BE2C (cell line): ENCODE results near the gene LGI4.

Source experiments
- DNase-seq: peaks from one replicate; pipeline ENCODE4 v3.0.0-alpha.2; 2020
- H3K27me3 ChIP-seq: fragments of 250-450 bp; sonication (Bioruptor Pico); 2 replicates; pipeline ENCODE4 v1.5.1; 2020; ENCODE audit warnings: mild to moderate bottlenecking
- H3K36me3 ChIP-seq: fragments of 250-450 bp; sonication (Bioruptor Pico); 2 replicates; pipeline ENCODE4 v1.5.1; 2020; ENCODE audit warnings: mild to moderate bottlenecking
- H3K4me1 ChIP-seq: fragments of 250-450 bp; sonication (Bioruptor Pico); 2 replicates; pipeline ENCODE4 v1.5.1; 2020
- H3K4me3 ChIP-seq: 2 replicates; pipeline ENCODE4 v1.5.1; 2011; ENCODE audit warnings: low read depth, low read length
- H3K9me3 ChIP-seq: fragments of 250-450 bp; sonication (Bioruptor Pico); 2 replicates; pipeline ENCODE4 v1.5.1; 2020
- CTCF ChIP-seq: IDR thresholded peaks from 2 replicates; pipeline ENCODE4 v1.5.1; 2012; ENCODE audit warnings: mild to moderate bottlenecking, low read depth, low read length

Gene LGI4

GRCh38 chr19:35079826-35080225 lies 55.0 kb downstream of the LGI4 start:
- Histone ChIP-seq H3K27me3 (no peaks in the 10 kb centered on the region), H3K36me3 (no peaks in the 10 kb centered on the region), H3K4me1 (no peaks in the 10 kb centered on the region), H3K9me3 (no peaks in the 10 kb centered on the region), H3K4me3 (no peak overlapping the region)
- no peak for TF ChIP-seq CTCF
- DNase-seq, result no peak

GRCh38 chr19:35077411-35078223 lies 57.2 kb downstream of the LGI4 start:
- no peaks in the 10 kb centered on the region for H3K27me3 ChIP-seq
- H3K4me3 ChIP-seq, result no peak overlapping the region
- H3K36me3 ChIP-seq, result no peaks in the 10 kb centered on the region
- no peak for DNase-seq
- H3K9me3 ChIP-seq, result no peaks in the 10 kb centered on the region
- H3K4me1 ChIP-seq, result no peaks in the 10 kb centered on the region
- TF ChIP-seq CTCF, result no peak

- H3K4me1 ChIP-seq, result no peaks in the 10 kb centered on the region
- no peak overlapping the region for H3K4me3 ChIP-seq
- DNase-seq, result no peak
- H3K27me3 ChIP-seq, result no peaks in the 10 kb centered on the region
- H3K36me3 ChIP-seq, result no peaks in the 10 kb centered on the region
- no peaks in the 10 kb centered on the region for H3K9me3 ChIP-seq
- no peak for TF ChIP-seq CTCF
These were observed 58.2 kb downstream of the LGI4 start for GRCh38 chr19:35076657-35077056.

- TF ChIP-seq CTCF, result no peak
- no peaks in the 10 kb centered on the region for H3K27me3 ChIP-seq
- H3K4me3 ChIP-seq, result no peak overlapping the region
- DNase-seq, result no peak
- no peaks in the 10 kb centered on the region for H3K36me3 ChIP-seq
- no peaks in the 10 kb centered on the region for H3K4me1 ChIP-seq
- no peaks in the 10 kb centered on the region for H3K9me3 ChIP-seq
These were observed 58.9 kb downstream of the LGI4 start for GRCh38 chr19:35076026-35076370.

DNA sequence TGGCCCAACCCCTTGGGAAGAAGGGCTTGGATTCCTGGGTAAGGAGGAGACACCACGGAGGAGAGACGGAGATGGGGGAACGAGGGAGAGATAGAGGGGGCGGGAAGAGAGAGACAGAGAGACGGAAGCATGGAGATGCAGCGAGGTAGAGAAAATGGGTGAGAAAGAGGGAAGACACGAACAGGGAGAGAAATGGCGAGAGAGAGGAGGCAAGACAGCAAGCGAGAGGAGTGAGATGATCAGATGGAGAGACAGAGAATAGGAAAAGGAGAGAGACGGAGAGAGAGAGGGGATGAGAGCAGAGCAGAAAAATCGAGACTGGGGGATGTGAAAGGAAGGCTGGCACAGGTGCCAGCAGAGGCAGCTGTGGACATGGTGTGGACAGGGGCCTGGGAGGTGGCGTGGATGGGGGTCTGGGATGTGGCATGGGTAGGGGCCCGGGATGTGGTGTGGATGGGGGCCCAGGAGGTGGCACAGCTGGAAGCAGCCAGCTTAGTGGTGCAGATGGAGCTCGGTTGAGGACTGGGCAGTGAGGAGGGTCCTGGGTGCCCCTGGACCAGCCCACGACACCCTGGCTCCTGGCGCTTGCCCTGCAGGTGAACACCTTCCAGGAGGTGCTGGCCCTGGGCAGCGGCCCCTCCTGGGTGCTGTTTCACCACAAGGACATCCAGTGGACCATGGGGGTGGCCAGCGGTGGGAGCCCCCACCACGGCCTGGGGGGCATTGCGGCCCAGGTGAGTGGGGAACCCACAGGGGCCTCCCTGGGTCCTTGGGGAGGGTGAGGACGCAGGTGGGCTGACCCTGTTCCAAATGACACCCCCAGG lies 59.4 kb downstream of the LGI4 start:
- Histone ChIP-seq H3K4me1 (no peaks in the 10 kb centered on the region), H3K9me3 (no peaks in the 10 kb centered on the region; the same call in 1 of the 2 replicates), H3K36me3 (no peaks in the 10 kb centered on the region), H3K27me3 (no peaks in the 10 kb centered on the region), H3K4me3 (no peak overlapping the region)
- no peak for DNase-seq
- TF ChIP-seq CTCF, result no peak
